MM.1S (cell line): Measurements from ENCODE around the gene ADGRL3.

ENCODE experiments used
- DNase-seq: peaks from one replicate; pipeline ENCODE4 v3.0.0-alpha.2; 2015
- H2AFZ ChIP-seq: fragments of 300-600 bp; sonication (generic); 2 replicates; pipeline ENCODE4 v1.6.0; 2016; ENCODE audit warnings: antibody characterized with exemption, low read length
- H3F3A ChIP-seq: fragments of 300-600 bp; sonication (generic); 2 replicates; pipeline ENCODE4 v1.6.1; 2016; ENCODE audit warnings: mild to moderate bottlenecking, antibody characterized with exemption, low read length, moderate library complexity, mixed read lengths; ENCODE audit not compliant: insufficient read depth
- H3K27ac ChIP-seq: fragments of 300-600 bp; sonication (generic); 2 replicates; pipeline ENCODE4 v1.5.1; 2016; ENCODE audit warnings: mild to moderate bottlenecking, low read length
- H3K27me3 ChIP-seq: fragments of 300-600 bp; sonication (generic); replicated peaks from 2 replicates; pipeline ENCODE4 v1.6.0; 2016; ENCODE audit warnings: low read length; ENCODE audit not compliant: insufficient read depth
- H3K36me3 ChIP-seq: fragments of 300-600 bp; sonication (generic); replicated peaks from 2 replicates; pipeline ENCODE4 v1.6.1; 2016; ENCODE audit warnings: mild to moderate bottlenecking, low read length, mixed read lengths; ENCODE audit not compliant: insufficient read depth
- H3K4me1 ChIP-seq: fragments of 300-600 bp; sonication (generic); 2 replicates; pipeline ENCODE4 v1.6.1; 2016; ENCODE audit warnings: low read length, mixed read lengths
- H3K4me2 ChIP-seq: fragments of 300-600 bp; sonication (generic); 2 replicates; pipeline ENCODE4 v1.6.0; 2016; ENCODE audit warnings: low read depth, low read length
- H3K4me3 ChIP-seq: fragments of 300-600 bp; sonication (generic); 2 replicates; pipeline ENCODE4 v1.5.1; 2016; ENCODE audit warnings: low read length, mixed read lengths
- H3K79me2 ChIP-seq: fragments of 300-600 bp; sonication (generic); 2 replicates; pipeline ENCODE4 v1.6.1; 2016; ENCODE audit warnings: mixed run types, low read length, mixed read lengths
- H3K9ac ChIP-seq: fragments of 300-600 bp; sonication (generic); 2 replicates; pipeline ENCODE4 v1.6.1; 2016; ENCODE audit warnings: low read length, mixed read lengths
- H3K9me2 ChIP-seq: fragments of 300-600 bp; sonication (generic); replicated peaks from 2 replicates; pipeline ENCODE4 v1.6.1; 2016; ENCODE audit warnings: mild to moderate bottlenecking, low read length, mixed read lengths; ENCODE audit not compliant: insufficient read depth
- H3K9me3 ChIP-seq: fragments of 300-600 bp; sonication (generic); replicated peaks from 2 replicates; pipeline ENCODE4 v1.6.1; 2016; ENCODE audit warnings: mild to moderate bottlenecking, low read length, mixed read lengths; ENCODE audit not compliant: insufficient read depth
- H4K20me1 ChIP-seq: fragments of 300-600 bp; sonication (generic); 2 replicates; pipeline ENCODE4 v1.6.1; 2016; ENCODE audit warnings: mild to moderate bottlenecking, low read length, moderate library complexity, mixed read lengths; ENCODE audit not compliant: insufficient read depth
- CTCF ChIP-seq: fragments of 300-600 bp; sonication (generic); IDR thresholded peaks from 2 replicates; pipeline ENCODE4 v1.5.1; 2016; ENCODE audit warnings: antibody characterized with exemption, low read length, mixed read lengths
- EZH2 ChIP-seq: fragments of 300-600 bp; sonication (generic); optimal IDR thresholded peaks from 2 replicates; pipeline ENCODE3; 2017; ENCODE audit warnings: low read depth, mild to moderate bottlenecking, antibody characterized with exemption, low read length, mixed read lengths
- EZH2phosphoT487 ChIP-seq: fragments of 300-600 bp; sonication (generic); IDR thresholded peaks from 2 replicates; pipeline ENCODE4 v1.6.1; 2018; ENCODE audit warnings: antibody characterized with exemption, low read length

The ADGRL3 gene

GRCh38 chr4:61376301-61376700 is 176.2 kb downstream of the ADGRL3 start:
- no peak overlapping the region for H3K9ac ChIP-seq
- no peak for DNase-seq
- no peak overlapping the region for H3K4me2 ChIP-seq
- no peaks in the 10 kb centered on the region for H3K79me2 ChIP-seq
- H4K20me1 ChIP-seq: no peaks in the 10 kb centered on the region
- H3K27ac ChIP-seq: no peak overlapping the region
- no peaks in the 10 kb centered on the region for H3K4me1 ChIP-seq
- H3K4me3 ChIP-seq: no peak overlapping the region
- H3K36me3 ChIP-seq: no peaks in the 10 kb centered on the region
- no peaks in the 10 kb centered on the region for H3F3A ChIP-seq
- H2AFZ ChIP-seq: no peak overlapping the region
- no peak for TF ChIP-seq CTCF
- TF ChIP-seq EZH2: no peak
- TF ChIP-seq EZH2phosphoT487: no peak
- no peaks in the 10 kb centered on the region for H3K27me3 ChIP-seq
- H3K9me3 ChIP-seq: no peaks in the 10 kb centered on the region
- H3K9me2 ChIP-seq: no peaks in the 10 kb centered on the region

DNA sequence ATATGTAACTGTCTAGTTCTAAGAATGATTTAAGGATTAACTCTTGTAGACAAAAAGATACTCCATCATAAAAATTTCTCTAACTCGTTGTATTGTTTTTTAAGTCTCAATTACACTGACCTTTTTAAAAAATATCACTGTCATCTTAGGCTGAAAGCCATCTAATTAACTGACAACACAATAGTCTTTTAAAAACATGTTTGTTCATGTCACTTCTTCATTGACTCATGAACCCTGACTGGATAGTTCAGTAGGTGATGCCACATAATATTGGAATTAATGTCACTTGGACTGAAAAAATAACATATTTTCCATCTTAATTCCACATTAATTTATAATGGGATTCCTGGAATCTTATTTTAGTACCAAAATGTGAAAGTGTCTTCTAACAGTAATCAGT is 179.3 kb downstream of the ADGRL3 start:
- Histone ChIP-seq H3K9me2 (no peaks in the 10 kb centered on the region), H3K27ac (no peak overlapping the region), H3K9ac (no peak overlapping the region), H3K27me3 (no peaks in the 10 kb centered on the region), H3K4me2 (no peak overlapping the region), H3K4me1 (no peaks in the 10 kb centered on the region), H4K20me1 (no peaks in the 10 kb centered on the region), H3K36me3 (no peaks in the 10 kb centered on the region), H3K79me2 (no peaks in the 10 kb centered on the region), H3K9me3 (no peaks in the 10 kb centered on the region), H2AFZ (no peak overlapping the region), H3K4me3 (no peak overlapping the region), H3F3A (no peaks in the 10 kb centered on the region)
- TF ChIP-seq CTCF (no peak), EZH2phosphoT487 (no peak), EZH2 (no peak)
- DNase-seq: no peak

GRCh38 chr4:61380865-61381264 is 180.7 kb downstream of the ADGRL3 start:
- no peaks in the 10 kb centered on the region for H3K27me3 ChIP-seq
- no peak overlapping the region for H3K9ac ChIP-seq
- TF ChIP-seq EZH2phosphoT487: no peak
- no peak for TF ChIP-seq CTCF
- no peak for TF ChIP-seq EZH2
- no peaks in the 10 kb centered on the region for H3F3A ChIP-seq
- H3K4me3 ChIP-seq: no peak overlapping the region
- H3K9me2 ChIP-seq: no peaks in the 10 kb centered on the region
- H3K4me1 ChIP-seq: no peaks in the 10 kb centered on the region
- H3K9me3 ChIP-seq: no peaks in the 10 kb centered on the region
- H2AFZ ChIP-seq: no peak overlapping the region
- DNase-seq: no peak
- H4K20me1 ChIP-seq: no peaks in the 10 kb centered on the region
- no peak overlapping the region for H3K27ac ChIP-seq
- no peaks in the 10 kb centered on the region for H3K36me3 ChIP-seq
- H3K79me2 ChIP-seq: no peaks in the 10 kb centered on the region
- no peak overlapping the region for H3K4me2 ChIP-seq
